Colonic mucosa (tissue), 4 donors: ENCODE results near the gene MYNN. TPM values are rescaled to one million over a fixed set of nuclear protein-coding genes. Genes with fewer than 3 reads are reported as not detected.
A peak's percentile ranks its signal among the peaks of the same experiment; 100 is the strongest.

Experiments
- DNase-seq: peaks from one replicate; pipeline ENCODE4 v3.0.0-alpha.2; 2020
- H3K27ac ChIP-seq: fragments of 200-600 bp; one replicate; pipeline ENCODE4 v1.8.0; 2021
- H3K27me3 ChIP-seq: fragments of 200-600 bp; one replicate; pipeline ENCODE4 v1.8.0; 2021
- H3K36me3 ChIP-seq: fragments of 200-600 bp; one replicate; pipeline ENCODE4 v1.8.0; 2021
- H3K4me1 ChIP-seq: fragments of 200-600 bp; one replicate; pipeline ENCODE4 v1.8.0; 2021; ENCODE audit warnings: mild to moderate bottlenecking
- H3K4me3 ChIP-seq: fragments of 200-600 bp; one replicate; pipeline ENCODE4 v1.8.0; 2021
- H3K9ac ChIP-seq, 2 donors: one replicate each; pipeline ENCODE4 v1.7.0; 2013; ENCODE audit warnings: control low read depth in 2 of 2, low read depth in 2 of 2, low read length in 2 of 2
- H3K9me3 ChIP-seq: fragments of 200-600 bp; one replicate; pipeline ENCODE4 v1.8.0; 2021
- intact Hi-C: fragments of 100-400 bp; cut with DNase I; formaldehyde crosslinking; loops from one replicate; pipeline ENCODE4 v1.14.1; 2022
- total RNA-seq, 2 donors: library from RNA; stranded (reverse); fragmentation: NEBNext Ultra II Directional in 1 of 2; extraction: Animal tissue kit (Norgen Biotek cat#: 25700) in 1 of 2; gene quantifications; one replicate each; pipeline ENCODE4 v1.2.1, GENCODE V29; 2021
- TF ChIP-seq, protein P1 (sequence below): fragments of 200-600 bp; IDR thresholded peaks from one replicate; pipeline ENCODE4 v1.8.0; 2022; ENCODE audit warnings: antibody characterized with exemption, mild to moderate bottlenecking
- donor health status: healthy.
- donor health status: DM: no; HTN: no; CAD: no.
- donor health status: DM: no; HTN: no; CAD: no.

Gene MYNN
- total RNA-seq, 2 donors from 2014 or later = 11.1 to 12.9 TPM

DNA sequence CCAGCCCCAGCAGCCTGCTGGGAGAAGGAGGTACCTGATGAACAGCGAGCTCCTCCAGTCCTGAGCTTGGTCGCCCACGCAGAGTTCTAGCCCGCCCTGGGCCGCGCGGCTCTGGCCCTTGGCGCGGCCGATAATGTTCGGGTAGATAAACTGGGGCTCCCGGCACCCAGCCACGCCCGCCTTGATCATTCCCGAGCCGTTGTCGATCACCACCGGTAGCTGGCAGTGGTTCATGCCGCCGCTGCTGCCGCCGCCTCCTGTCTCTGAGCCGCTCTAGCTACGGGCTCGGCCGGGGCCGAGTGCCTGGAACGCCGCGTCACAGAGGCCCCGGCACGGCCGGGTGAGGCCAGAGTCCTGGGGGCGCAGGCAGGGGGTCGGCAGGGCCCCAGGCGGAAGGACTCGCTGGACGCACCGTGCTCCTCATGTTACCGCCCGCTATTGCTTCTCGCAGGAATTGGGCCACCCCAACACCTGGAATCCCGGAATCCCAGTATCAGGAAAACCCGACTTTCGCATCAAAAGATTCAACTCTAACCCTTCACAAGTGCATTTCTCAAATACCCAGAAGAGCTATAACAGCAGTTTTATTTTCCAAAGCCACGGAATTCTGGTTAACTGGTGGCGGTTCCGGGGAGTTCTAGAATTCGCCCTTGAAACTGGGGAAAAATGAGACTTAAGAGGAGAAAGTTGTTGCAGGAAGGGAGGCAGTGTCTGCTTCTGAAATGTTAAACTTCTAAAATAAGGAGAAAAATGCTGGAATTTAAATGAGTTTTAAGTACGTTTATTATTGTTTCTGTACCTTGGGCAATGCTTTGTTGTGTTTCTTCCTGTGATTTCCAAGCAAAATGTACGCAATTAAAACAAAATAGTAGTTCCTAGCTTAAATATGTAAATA lies 3.7 kb upstream of the MYNN start, which contains the start of gene ACTRT3:
TSS of gene ACTRT3 (minus strand) at position 275 of the 895 bp plus-strand sequence. CDS start at position 234, 41 bp downstream.
- DNase-seq = peak; percentile 70
- H3K4me1 ChIP-seq = peaks cover 7% of the 10 kb centered on the region
- H3K27ac ChIP-seq = peak within 1 kb of the TSS; percentile 85
- no peaks in the 10 kb centered on the region for H3K27me3 ChIP-seq
- peak within 1 kb of the TSS; percentile 48 for H3K4me3 ChIP-seq
- no peaks in the 10 kb centered on the region for H3K9me3 ChIP-seq
- TF ChIP-seq, protein P1, sequence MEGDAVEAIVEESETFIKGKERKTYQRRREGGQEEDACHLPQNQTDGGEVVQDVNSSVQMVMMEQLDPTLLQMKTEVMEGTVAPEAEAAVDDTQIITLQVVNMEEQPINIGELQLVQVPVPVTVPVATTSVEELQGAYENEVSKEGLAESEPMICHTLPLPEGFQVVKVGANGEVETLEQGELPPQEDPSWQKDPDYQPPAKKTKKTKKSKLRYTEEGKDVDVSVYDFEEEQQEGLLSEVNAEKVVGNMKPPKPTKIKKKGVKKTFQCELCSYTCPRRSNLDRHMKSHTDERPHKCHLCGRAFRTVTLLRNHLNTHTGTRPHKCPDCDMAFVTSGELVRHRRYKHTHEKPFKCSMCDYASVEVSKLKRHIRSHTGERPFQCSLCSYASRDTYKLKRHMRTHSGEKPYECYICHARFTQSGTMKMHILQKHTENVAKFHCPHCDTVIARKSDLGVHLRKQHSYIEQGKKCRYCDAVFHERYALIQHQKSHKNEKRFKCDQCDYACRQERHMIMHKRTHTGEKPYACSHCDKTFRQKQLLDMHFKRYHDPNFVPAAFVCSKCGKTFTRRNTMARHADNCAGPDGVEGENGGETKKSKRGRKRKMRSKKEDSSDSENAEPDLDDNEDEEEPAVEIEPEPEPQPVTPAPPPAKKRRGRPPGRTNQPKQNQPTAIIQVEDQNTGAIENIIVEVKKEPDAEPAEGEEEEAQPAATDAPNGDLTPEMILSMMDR = no peak
- peak within 1 kb of the TSS; percentile 90 to 94 for H3K9ac ChIP-seq
- intact Hi-C loops = loop anchor here (5.0 to 10.0 kb wide), 2 partner anchors 215 to 268 kb away; partner anchors contain the start of gene GPR160
- no peaks in the 10 kb centered on the region for H3K36me3 ChIP-seq

DNA sequence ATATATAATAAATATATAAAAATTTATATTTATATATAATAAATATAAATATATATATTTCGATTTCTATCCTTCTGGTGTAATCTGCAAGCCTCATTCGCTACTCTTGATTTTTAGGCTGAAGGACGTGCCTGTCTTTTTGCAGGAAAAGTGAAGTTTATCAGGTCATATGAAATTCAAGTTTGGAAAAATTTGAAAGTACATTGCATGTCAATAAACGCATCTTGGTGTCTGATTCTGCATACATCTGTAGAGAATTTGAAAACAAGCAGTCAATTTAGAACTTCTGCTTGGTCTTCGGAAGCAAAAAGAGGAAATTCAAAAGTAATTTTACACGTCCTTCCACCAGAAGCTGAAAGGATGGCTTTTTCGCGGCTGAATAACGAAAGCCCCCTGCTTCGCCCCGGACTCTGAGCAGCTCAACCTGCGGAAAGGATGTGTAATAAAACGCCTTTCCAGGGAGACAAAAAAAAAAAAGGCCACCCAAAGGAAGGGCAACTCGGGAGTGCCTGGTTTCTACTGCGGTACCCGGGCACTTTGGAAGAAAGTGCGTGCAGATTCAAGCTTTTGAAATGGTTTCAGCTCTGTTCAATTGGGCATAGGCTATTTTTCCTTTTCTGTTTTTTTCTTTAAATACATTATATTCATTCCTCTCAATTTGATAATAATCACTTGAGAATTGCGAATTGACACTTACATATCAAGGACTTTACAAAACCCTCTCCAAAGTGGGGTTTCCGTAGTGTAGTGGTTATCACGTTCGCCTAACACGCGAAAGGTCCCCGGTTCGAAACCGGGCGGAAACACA lies 1.5 kb upstream of the MYNN start:
- intact Hi-C loops = loop anchor here (10.0 kb wide), 1 partner anchor 213 kb away; no protein-coding TSS in a partner anchor
- H3K27ac ChIP-seq = peak overlapping the region; percentile 100
- peaks cover 23% of the 10 kb centered on the region for H3K4me1 ChIP-seq
- peak overlapping the region; percentile 93 to 97 for H3K9ac ChIP-seq
- peak overlapping the region; percentile 87 for H3K4me3 ChIP-seq
- peak; percentile 71 for DNase-seq
- no peaks in the 10 kb centered on the region for H3K36me3 ChIP-seq
- no peaks in the 10 kb centered on the region for H3K9me3 ChIP-seq
- H3K27me3 ChIP-seq = no peaks in the 10 kb centered on the region
- TF ChIP-seq, protein P1 = no peak

DNA sequence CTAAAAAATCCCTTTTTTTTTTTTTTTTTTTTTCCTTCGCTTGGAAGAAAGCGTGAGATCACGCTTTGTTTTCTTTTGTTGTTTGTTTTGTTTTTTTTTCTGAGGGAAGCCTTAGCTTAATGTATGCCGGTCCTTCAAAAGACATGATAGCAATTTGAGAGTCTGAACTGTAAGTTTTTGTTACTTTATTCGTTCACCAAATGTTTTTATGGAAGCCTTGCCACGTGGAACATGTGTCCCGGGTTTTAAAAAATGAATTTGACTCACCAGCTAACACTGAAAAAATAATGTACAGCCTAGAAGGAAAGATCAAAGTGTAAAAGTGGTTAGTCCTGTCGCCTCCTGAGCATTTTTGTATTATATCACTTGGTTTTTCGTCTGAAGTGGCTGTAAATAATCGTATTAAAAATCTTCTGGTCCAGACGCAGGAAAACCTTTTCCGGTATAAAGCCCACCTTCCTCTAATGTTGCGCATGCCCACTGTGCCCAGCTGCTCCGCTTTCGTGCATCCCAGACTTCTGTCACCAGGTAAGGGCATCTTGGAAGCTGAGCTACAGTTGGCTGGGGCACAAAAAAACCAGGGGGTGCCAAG lies 795 bp upstream of the MYNN start:
- peak overlapping the region; percentile 93 to 97 for H3K9ac ChIP-seq
- H3K4me1 ChIP-seq = peaks cover 23% of the 10 kb centered on the region
- H3K27ac ChIP-seq = peak overlapping the region; percentile 100
- TF ChIP-seq, protein P1 = no peak
- H3K36me3 ChIP-seq = no peaks in the 10 kb centered on the region
- no peaks in the 10 kb centered on the region for H3K27me3 ChIP-seq
- peak; percentile 76 for DNase-seq
- intact Hi-C loops = loop anchor here (10.0 kb wide), 1 partner anchor 212 kb away; no protein-coding TSS in a partner anchor
- H3K4me3 ChIP-seq = peak overlapping the region; percentile 87
- no peaks in the 10 kb centered on the region for H3K9me3 ChIP-seq

DNA sequence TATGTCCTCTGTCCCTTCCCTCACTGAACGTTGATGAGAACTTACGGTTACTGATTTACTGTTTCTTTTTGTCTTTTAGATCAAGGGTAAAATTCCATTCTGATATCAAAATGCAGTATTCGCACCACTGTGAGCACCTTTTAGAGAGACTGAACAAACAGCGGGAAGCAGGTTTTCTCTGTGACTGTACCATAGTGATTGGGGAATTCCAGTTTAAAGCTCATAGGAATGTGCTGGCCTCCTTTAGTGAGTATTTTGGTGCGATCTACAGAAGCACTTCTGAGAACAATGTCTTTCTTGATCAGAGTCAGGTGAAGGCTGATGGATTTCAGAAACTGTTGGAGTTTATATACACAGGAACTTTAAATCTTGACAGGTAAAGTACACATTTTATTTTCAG lies 990 bp downstream of the MYNN start:
- Histone ChIP-seq H3K27me3 (no peaks in the 10 kb centered on the region), H3K9me3 (no peaks in the 10 kb centered on the region), H3K36me3 (no peaks in the 10 kb centered on the region), H3K4me1 (peaks cover 23% of the 10 kb centered on the region), H3K27ac (no peak overlapping the region), H3K4me3 (peak overlapping the region; percentile 87), H3K9ac (peak overlapping the region in 1 of 2 donors; percentile 97)
- no peak for DNase-seq
- intact Hi-C loops = loop anchor here (10.0 kb wide), 1 partner anchor 211 kb away; no protein-coding TSS in a partner anchor
- TF ChIP-seq, protein P1 = no peak

DNA sequence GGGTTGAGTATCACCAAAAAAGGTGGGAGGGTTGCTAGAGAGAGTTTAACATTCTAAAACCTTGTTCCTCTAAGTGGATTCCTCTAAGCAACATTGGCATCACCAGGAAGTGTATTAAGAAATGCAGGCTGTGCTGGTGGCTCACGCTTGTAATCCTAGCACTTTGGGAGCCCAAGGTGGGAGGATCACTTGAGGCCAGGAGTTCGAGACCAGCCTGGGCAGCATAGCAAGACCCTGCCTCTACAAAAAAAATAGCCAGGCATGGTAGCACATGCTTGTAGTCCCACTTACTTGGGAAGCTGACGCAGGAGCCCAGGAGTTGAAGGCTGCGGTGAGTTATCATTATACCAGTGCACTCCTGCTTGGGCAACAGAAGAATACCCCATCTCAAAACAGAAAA lies 4.6 kb downstream of the MYNN start:
- Histone ChIP-seq H3K27me3 (no peaks in the 10 kb centered on the region), H3K4me3 (no peak overlapping the region), H3K27ac (no peak overlapping the region), H3K4me1 (peaks cover 23% of the 10 kb centered on the region), H3K36me3 (peaks cover 4% of the 10 kb centered on the region), H3K9ac (no peak overlapping the region), H3K9me3 (no peaks in the 10 kb centered on the region)
- TF ChIP-seq, protein P1 = no peak
- no peak for DNase-seq
- intact Hi-C loops = loop anchor here (10.0 kb wide), 1 partner anchor 207 kb away; no protein-coding TSS in a partner anchor
